GM18868 (cell line): ENCODE results near the gene SLC29A1.
A peak's percentile ranks its signal among the peaks of the same experiment; 100 is the strongest.
"Not testable (repeated sequence)": the region's sequence is repeated elsewhere in the genome, so short reads cannot be mapped to it uniquely, and the experiment has no call there.

Experiments used
- ATAC-seq: cut with Tn5 transposase; IDR thresholded peaks from one replicate; pipeline ENCODE4 v1.9.1; 2021; ENCODE audit warnings: mild to moderate bottlenecking, moderate library complexity; ENCODE audit not compliant: unreplicated experiment

SLC29A1 gene

GRCh38 chr6:44193307-44193910 is 30.0 kb upstream of the SLC29A1 start:
- no peak for ATAC-seq

GRCh38 chr6:44194326-44194725 is 29.1 kb upstream of the SLC29A1 start:
- no peak for ATAC-seq

- ATAC-seq, result not testable (repeated sequence)
These were observed 27.0 kb upstream of the SLC29A1 start for GRCh38 chr6:44196351-44196750.

DNA sequence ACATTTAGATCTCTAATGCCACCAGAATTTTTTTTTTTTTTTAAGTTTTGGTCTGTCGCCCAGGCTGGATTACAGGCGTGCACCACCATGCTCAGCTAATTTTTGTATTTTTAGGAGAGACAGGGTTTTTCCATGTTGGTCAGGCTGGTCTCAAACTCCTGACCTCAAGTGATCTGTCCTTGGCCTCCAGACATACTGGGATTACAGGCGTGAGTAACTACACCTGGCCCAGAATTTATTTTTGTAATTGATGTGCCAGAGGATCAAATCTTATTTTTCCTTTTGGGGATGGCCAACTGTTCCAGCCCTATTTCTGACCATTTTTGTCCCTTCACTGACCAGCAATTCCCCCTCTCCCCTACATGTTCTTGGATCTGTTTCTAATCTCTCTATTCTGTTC is 24.7 kb upstream of the SLC29A1 start:
- no peak for ATAC-seq

GRCh38 chr6:44199883-44200282 is 23.5 kb upstream of the SLC29A1 start:
- no peak for ATAC-seq

DNA sequence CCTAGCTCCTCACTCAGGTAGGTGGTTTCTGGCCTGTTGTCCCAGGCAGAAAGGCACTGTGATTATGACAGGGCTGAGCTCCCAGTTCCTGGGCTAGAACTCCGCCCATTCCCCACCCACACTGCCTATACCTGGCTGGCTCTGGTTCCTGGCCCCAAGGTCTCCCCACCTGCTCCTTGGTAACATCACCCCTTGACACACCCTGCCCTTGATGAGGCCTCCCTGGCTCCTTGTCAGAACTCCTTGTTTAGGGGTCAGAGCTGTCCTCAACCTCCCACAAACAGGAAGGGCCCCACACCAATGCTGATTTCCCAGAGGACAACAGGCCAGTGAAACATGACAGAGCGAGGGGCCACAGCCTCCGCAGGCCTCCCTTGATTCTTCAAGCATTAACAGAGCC is 22.2 kb upstream of the SLC29A1 start:
- ATAC-seq, result no peak

- no peak for ATAC-seq
These were observed 21.6 kb upstream of the SLC29A1 start for GRCh38 chr6:44201638-44202303.

- ATAC-seq, result no peak
These were observed 20.9 kb upstream of the SLC29A1 start for GRCh38 chr6:44202332-44202971.

GRCh38 chr6:44202972-44203750 is 20.2 kb upstream of the SLC29A1 start:
- no peak for ATAC-seq

DNA sequence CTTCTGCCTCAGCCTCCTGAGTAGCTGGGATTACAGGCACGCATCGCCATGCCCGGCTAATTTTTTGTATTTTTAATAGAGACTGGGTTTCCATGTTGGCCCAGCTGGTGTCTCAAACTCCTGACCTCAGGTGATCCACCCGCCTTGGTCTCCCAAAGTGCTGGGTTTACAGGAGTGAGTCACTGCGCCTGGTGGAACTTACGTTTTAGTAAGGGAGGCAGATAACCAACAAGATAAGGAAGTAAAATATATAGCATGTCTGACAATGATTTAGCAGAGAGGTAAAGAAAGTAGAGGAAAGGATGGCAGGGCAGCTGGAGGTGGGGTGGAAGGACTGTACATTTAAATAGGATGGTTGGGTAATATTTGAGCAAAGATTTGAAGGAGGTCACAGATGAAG is 19.4 kb upstream of the SLC29A1 start:
- no peak for ATAC-seq

- ATAC-seq, result no peak
These were observed 15.4 kb upstream of the SLC29A1 start for GRCh38 chr6:44207966-44208365.

GRCh38 chr6:44211284-44211683 is 12.1 kb upstream of the SLC29A1 start:
- ATAC-seq, result no peak

DNA sequence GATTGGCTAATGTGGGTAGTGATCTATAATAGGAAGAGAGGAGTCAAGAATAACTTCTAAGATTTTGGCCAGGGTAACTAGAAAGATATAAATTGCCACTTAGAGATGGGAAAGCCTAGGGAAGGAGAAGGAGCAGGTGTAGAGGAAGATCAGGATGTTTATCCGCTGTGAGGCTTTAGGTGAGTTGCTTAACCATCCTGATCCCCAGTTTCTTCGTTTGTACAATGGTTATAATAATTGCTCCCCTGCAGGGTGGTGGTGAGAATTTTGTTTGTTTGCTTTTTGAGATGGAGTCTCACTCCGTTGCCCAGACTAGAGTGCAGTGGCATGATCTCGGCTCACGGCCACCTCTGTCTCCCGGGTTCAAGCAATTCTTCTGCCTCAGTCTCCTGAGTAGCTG is 9.1 kb upstream of the SLC29A1 start:
- ATAC-seq, result no peak

GRCh38 chr6:44216677-44217331 is 6.6 kb upstream of the SLC29A1 start, which contains the start of gene MYMX:
TSS of gene MYMX (plus strand) at chr6:44216926. CDS start at chr6:44217472, 546 bp downstream.
- no peak for ATAC-seq

GRCh38 chr6:44217332-44218143 is 5.9 kb upstream of the SLC29A1 start:
- ATAC-seq, result no peak

- peak; percentile 45 for ATAC-seq
These were observed 4.2 kb upstream of the SLC29A1 start for GRCh38 chr6:44219053-44219814.

DNA sequence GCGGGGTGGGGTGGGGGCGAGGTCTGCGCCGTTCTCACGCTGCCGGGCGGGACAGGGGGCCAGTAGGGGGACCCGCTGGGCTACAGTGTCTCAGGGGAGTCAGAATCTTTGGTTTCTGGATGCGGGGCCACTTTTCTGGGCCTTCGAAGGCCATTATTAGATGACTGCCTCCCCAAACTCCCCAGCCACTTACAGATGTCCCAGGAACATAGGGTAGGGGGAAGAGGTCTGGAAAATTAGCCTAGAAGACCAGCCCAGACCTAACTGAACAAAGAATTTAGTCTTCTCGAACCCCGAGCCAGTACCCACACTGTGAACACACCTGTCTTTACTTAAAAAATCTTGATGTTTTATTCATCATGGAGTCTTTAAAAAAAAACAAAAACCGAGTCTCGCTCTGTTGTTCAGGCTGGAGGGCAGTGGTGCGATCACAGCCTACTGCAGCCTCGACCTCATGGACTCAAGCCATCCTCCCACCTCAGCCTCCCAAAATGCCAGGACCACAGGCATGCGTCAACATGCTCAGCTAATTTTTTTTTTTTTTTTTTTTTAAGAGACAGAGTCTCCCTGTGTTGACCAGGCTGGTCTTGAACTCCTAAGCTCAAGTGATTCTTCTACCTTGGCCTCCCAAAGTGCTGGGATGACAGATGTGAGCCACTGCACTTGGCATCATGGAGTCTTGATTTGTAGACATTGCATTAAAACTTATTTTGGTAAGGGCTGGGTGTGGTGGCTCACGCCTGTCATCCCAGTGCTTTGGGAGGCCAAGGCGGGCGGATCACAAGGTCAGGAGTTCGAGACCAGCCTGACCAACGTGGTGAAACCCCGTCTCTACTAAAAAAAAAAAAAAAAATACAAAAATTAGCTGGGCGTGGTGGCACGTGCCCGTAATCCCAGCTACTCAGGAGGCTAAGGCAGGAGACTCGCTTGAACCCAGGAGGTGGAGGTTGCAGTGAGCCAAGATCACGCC is 3.3 kb upstream of the SLC29A1 start:
- ATAC-seq, result no peak

DNA sequence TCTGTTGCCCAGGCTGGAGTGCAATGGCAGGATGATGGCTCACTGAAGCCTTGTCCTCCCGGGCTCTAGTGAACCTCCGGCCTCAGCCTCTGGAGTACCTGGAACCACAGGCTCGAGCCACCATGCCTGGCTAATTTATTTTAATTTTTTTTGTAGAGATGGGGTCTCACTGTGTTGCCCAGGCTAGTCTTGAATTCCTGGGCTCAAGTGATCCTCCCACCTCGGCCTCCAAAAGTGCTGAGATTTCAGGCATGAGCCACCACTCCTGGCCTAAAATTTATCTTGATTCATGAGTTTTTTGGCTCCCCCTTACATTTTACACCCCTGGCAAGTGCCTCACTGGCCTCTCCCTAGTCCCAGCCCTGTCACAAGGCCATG is 2.5 kb upstream of the SLC29A1 start:
- no peak for ATAC-seq
